Left hindlimb (tissue), 1 donor: Measurements from ENCODE around the gene PRDM1.

Experiments used
- DNase-seq: peaks from one replicate; pipeline ENCODE4 v3.0.0-alpha.2; 2018

Gene PRDM1

DNA sequence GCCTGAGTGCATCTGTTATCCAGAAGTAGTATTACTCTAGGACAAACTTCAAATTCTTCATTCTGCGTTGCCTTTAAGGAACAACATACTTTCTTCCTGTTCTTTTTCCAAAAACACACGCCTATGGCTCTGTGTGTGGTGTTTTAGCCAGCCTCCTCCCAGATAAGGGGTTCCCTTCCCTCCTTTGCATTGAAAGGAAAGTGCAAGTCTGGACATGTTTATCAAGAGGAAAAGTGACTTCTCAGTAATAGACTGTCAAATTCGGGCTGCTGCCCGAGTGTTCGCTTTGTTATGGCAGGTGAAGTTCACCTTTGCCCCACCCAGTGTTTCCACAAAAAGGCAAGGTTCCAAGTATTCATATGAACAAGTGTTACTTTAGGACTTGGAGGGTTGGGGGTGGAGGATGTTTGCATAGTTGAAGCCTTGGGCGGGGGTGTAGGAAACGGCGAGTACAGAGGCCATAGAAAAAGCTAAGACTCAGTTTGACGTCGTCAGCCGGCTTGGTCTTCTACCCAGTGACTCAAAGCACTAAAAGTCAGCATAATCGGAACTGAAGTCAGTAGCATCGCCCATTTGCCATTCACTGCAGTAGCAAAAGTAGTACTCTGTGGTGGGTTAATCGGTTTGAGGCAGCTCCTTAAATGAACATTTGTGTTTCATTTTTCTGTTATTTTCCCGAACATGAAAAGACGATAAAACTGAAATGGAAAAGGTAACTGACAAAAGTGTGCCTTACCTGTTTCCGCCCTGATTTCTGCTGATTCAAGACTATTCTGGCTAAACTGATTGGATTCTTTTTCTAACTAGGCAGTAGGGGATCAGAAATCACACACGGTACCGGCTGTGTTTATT, 12.5 kb downstream of the PRDM1 start:
- no peak for DNase-seq

DNA sequence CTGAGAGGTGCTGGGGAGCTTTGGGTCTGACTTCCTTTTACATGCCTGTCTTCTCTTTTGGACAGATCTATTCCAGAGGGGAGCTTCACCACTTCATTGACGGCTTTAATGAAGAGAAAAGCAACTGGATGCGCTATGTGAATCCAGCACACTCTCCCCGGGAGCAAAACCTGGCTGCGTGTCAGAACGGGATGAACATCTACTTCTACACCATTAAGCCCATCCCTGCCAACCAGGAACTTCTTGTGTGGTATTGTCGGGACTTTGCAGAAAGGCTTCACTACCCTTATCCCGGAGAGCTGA, 13.1 kb downstream of the PRDM1 start:
- DNase-seq: no peak

DNA sequence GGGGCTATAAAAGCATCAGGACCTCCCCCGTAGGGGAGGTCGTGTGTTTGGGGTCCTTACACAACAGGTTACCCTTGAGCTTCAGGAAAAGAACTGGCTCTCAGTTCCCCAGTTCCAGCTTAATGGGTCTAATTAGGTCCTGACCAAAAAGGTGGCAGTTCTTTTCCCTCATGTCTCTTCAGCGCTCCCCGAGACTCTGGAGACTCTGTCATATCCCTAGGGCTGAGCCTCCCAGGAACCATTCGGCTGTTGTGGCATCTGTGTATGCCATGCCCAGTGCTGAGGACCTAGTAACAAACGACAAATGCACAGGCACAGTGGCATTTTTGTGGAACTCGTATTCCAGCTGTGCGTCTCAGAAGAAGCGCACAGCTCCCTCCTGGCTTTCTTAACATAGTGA, 14.6 kb downstream of the PRDM1 start:
- no peak for DNase-seq

DNA sequence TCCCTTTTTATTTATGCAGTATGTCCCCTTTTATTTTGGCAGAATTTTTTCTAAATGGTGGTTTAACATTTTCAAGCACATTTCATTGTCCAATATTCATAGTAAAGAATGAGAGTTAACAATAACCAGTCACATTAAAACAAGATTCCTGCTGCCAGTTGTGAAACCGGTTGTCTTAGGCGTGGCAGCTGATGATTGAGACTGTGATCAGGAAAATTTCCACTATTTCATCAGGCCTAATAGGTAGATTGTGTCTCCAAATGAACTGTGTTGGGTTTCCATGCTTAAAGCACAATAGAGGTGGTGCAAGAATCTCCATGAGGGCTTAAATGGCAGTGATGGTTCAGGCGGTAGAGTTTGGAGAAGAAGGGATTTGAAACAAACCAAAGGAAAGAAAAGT, 15.3 kb downstream of the PRDM1 start:
- DNase-seq: no peak

DNA sequence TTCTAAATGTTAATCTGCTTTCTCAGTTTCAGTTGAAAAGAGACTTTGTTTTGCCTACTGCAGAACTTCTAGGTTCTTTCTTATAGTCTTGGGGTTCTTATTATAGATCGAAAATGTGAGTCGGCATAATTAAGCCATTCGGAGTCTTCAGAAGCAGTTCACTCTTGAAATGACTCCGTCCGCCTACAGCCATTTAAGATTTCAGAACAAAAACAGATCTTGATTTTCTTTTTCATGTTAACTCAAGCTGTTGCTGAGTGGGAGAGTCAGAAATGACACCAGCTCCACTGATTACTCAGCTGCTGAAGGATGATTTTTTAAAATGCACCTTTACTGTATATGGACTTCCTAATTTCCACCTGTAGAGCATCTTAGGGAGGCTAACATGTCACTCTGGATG, 15.9 kb downstream of the PRDM1 start:
- no peak for DNase-seq

DNA sequence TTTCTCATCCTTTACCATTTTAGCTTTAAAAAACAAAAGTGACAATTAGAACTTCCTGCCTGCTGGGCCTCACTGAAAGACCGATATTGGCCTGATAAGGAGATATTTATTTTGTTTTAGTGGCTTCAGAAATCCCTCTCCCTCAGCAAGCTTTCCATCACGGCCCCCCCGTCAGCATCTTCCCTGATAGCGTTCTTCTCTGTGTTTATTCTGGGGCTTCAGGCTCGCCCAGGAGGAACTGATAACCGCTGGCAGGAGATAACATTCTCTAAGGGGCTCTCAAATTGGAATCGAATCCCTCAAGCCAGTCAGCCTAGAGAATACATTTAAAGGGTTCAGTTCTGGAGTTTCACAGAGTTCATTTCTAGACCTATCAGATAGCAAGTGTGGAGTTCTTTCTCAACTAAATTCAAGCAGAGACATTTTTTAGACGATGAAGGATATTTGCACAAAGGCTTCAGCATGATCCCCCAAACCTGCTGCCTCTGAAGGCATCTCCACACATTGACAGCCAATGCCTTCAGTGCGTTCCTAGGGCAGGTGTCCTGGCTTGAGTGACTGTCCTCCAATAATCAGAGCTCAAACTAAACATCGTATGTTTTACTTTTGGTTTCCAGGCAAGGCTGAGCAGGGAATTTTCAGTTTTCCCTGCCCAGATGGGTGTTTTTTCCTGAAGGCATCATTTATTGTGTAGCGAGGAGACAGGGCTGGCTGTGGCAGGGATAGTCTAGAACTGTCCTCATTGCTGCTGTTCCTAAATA, 17.0 kb downstream of the PRDM1 start:
- no peak for DNase-seq

DNA sequence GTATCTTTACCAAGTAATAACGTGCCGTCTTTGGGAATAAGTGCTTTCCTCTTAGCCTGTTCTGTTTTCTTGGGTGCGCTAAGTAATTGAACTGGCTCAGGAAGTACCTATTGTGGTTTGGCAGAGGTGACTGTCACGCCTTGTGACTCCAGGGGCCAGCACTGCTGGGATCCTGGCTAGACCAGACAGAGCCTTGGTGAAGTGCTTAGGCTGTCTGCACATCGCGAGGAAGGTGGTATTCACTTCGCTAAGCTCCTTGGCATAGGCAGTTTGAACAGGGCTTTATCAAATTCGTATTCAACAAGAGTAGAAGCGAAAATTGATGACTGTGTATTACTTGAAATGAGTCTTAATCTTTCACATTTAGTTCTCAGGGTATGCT, 17.6 kb downstream of the PRDM1 start:
- no peak for DNase-seq

DNA sequence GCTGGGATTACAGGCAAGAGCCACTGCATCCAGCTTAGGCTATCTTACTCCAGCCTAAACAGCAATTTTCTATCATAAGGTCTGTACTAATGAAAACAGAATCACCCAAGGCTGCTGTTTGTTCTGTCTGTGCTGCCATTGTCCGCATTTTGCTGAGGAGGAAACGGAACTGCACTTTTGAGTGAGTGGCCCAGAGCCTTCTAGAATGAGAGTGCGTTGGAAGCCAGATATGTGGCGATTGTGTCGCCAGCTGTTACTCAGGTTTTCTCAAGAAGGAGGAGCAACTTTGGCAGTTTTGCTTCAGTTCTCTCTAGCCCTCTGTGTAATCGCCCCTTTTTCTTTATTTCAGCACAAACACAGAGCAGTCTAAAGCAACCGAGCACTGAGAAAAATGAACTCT, 18.3 kb downstream of the PRDM1 start:
- DNase-seq: no peak

DNA sequence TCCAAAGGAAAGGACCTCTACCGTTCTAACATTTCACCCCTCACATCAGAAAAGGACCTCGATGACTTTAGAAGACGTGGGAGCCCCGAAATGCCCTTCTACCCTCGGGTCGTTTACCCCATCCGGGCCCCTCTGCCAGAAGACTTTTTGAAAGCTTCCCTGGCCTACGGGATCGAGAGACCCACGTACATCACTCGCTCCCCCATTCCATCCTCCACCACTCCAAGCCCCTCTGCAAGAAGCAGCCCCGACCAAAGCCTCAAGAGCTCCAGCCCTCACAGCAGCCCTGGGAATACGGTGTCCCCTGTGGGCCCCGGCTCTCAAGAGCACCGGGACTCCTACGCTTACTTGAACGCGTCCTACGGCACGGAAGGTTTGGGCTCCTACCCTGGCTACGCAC, 18.8 kb downstream of the PRDM1 start:
- DNase-seq: no peak

DNA sequence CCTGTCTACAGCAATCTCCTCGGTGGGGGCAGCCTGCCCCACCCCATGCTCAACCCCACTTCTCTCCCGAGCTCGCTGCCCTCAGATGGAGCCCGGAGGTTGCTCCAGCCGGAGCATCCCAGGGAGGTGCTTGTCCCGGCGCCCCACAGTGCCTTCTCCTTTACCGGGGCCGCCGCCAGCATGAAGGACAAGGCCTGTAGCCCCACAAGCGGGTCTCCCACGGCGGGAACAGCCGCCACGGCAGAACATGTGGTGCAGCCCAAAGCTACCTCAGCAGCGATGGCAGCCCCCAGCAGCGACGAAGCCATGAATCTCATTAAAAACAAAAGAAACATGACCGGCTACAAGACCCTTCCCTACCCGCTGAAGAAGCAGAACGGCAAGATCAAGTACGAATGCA, 19.4 kb downstream of the PRDM1 start:
- no peak for DNase-seq

DNA sequence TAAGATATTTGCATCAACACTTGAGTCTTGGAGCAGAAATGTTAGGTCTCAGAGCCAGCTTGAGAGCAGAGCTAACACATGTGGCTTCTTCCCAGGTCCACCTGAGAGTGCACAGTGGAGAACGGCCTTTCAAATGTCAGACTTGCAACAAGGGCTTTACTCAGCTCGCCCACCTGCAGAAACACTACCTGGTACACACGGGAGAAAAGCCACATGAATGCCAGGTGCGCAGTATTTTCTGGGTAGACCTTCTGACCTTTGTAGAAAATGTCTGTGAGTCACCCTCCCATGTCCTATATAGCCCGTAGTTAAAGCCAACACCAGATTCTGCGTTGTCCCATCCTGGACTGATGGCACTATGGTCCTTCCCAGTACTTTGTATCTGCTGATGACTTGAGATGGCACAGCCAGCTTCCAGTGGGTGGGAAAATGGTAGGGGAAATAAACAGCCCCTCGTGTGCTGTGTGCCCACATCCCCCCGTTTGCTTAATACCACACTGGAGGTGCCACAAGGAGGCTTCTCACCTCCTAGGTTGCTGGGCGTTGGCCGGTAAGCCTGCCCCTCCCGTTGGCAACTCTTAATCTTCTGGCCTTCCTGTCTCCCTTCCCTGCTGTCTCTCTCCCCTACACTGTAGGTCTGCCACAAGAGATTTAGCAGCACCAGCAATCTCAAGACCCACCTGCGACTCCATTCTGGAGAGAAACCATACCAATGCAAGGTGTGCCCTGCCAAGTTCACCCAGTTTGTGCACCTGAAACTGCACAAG, 20.3 kb downstream of the PRDM1 start:
- no peak for DNase-seq

DNA sequence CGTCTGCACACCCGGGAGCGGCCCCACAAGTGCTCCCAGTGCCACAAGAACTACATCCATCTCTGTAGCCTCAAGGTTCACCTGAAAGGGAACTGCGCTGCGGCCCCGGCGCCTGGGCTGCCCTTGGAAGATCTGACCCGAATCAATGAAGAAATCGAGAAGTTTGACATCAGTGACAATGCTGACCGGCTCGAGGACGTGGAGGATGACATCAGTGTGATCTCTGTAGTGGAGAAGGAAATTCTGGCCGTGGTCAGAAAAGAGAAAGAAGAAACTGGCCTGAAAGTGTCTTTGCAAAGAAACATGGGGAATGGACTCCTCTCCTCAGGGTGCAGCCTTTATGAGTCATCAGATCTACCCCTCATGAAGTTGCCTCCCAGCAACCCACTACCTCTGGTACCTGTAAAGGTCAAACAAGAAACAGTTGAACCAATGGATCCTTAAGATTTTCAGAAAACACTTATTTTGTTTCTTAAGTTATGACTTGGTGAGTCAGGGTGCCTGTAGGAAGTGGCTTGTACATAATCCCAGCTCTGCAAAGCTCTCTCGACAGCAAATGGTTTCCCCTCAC, 21.0 kb downstream of the PRDM1 start:
- no peak for DNase-seq

DNA sequence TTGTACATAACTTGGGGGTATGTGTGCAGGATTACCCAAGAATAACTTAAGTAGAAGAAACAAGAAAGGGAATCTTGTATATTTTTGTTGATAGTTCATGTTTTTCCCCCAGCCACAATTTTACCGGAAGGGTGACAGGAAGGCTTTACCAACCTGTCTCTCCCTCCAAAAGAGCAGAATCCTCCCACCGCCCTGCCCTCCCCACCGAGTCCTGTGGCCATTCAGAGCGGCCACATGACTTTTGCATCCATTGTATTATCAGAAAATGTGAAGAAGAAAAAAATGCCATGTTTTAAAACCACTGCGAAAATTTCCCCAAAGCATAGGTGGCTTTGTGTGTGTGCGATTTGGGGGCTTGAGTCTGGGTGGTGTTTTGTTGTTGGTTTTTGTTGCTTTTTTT, 22.0 kb downstream of the PRDM1 start:
- no peak for DNase-seq

DNA sequence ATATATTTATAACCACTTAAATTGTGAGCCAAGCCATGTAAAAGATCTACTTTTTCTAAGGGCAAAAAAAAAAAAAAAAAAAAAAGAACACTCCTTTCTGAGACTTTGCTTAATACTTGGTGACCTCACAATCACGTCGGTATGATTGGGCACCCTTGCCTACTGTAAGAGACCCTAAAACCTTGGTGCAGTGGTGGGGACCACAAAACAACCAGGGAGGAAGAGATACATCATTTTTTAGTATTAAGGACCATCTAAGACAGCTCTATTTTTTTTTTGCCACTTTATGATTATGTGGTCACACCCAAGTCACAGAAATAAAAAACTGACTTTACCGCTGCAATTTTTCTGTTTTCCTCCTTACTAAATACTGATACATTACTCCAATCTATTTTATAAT, 22.9 kb downstream of the PRDM1 start:
- DNase-seq: no peak

DNA sequence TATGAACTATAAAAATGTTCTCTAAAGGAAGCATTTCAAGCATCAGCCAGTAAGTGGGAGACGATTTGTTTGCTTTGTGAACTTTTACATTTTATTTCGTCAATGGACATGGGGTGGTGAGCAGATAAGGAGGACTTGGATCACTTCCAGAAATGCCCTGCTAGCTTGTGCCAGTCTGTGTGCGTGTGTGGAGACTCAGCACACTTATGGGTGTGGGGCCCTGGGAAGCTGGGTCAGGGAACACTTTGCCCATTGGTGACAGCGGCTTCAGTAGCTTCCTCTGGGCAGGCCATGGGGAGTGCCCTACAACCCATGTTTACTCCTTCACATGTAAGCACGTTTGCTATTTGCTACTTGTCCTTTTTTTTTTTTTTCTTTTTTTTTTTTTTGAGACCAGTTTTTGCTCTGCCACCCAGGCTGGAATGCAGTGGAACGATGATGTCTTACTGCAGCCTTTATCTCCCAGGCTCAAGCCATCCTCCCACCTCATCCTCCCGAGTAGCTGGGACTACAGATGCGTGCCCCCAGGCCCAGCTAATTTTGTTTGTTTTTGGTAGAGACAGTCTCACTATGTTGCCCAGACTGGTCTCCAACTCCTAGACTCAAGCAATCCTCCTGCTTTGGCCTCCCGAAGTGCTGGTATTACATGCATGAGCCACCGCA, 24.2 kb downstream of the PRDM1 start:
- DNase-seq: no peak

DNA sequence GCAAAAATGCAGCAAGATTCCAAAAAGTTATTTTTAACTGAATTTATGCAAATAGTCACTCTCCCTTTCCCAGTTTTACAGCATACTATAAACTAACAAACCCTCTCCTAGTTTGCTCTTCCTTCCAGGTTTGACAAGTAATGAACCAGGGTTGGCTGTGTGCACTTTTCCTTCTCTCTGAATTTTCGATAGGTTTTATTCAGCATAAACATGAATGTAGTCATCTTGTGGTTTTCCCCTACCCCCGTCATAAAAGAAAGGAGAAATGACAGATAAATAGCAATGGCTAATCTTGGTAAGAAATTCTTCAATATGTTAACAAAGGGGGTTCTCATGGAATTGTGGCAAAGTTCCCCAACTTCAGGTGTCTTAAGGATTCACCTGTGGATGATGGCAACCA, 26.3 kb downstream of the PRDM1 start:
- DNase-seq: no peak

DNA sequence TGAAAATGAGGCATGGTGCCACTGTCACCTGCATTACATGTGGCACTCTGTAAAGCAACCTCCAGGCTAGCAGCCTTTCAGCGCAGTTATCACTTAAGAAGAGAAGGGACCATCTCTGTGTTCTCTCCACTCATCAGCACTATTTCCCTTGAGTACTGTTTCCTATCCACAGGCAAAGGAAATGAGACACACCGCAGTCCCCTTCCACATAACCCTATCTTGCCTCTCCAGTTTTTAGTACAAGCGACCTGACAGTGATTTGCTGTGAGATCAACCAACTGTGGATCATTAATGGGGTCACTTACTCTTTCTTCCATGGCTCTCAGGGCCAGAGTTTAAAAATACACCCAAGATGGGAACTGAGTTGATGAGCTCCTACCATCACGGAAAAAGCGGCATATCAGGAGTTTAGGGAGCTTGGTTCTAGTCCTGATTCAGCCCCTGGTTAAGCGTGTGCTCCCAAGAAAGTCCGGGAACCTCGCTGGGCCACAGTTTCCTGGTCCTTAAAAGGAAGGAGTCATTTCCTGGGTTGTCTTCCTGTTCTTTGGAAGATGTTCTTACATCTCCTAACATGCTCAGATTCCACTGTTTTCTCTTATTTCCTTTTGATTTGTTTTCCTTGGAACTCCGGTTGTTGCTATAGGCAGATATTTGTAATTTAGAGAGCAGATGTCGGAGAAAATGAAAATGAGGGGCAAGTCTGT, 27.3 kb downstream of the PRDM1 start:
- DNase-seq: no peak

DNA sequence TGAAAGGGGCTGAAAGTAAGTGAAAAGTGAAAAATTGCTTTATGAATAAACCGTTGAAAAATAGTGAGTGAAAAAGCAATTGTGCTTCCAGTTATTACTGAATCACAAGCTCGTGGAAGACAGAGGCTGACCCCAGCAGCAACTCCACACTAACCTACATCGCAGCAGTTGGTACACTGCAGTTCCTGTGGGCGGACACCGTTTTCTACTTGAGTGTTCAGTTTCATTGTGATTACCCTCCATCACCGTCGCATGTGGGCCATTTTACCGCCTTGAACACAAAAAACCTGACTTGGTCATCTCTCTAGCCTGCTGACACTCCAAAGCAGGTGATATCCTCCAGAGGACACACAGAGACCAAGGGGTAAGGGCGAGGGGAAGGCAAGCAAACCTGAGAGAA, 28.4 kb downstream of the PRDM1 start:
- DNase-seq: no peak

DNA sequence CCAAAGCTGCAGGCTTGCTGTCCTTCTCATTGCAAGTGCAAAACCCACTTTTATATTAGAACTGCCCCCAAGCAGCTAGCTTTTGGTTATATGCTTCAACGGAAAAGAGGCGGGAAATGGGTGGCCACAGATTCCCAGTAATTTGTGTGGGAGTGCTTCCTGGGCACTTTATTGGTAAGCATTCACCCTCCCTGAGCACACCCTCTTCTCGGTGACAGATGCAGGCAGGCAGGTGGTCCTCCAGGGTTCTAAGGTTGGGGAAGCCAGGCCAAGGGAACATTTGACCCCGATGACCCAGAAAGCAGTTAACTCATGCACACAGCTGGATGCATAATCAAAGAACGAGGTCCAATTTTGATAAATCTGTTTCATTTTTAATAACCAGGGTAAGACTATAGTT, 29.1 kb downstream of the PRDM1 start:
- no peak for DNase-seq

DNA sequence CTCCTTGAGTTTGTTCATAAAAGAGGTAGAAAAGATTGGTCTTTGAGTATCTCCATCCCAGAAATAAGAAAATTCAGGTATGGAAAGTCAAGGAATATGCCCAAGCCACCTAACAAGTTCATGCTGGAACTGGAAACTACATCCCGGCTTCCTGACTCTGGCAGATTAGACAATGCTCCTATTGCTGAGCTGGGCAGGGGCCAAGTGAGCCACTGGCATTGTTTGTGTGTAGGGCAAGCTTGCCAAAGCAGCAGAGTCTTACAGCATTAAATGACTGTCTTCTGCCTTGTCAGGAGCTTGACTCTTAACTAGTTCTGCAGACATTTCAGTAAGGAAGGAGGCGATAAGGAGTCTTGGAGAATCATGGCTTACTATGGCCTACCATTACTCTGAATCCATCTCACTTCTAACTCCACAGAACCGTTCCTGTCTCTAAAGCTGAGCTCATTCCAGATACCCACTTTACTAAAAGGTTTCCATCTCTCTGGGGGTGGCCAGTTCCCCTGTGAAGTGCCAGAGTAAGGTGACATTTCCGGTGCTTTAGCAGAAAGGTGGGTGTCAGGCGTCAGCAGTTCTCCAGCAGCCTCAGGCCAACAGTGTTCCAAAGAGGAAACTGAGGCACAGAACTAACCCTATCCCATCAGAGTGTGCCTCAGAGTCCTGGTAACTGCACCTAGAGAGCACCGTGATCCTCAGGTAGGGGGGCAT, 30.1 kb downstream of the PRDM1 start:
- DNase-seq: no peak

DNA sequence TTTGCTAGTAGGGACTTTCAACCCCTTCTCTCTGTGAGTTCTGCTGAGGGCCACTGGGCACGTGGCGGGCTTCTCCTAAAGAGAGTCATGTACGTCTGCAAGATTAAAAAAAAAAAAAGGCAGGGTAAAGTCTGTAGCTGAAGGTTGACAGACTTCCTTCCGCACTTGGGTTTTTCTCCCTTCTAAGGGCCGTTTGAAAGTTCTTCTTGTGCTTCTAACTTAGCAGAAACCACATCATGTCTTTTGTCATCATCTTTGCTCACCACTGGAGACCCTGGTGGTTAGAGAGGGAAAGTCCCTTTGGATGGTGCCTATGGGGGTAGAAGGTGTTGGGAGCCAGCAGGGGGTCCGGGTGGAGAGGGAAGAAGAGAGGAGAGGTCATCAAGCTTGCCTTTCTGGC, 31.4 kb downstream of the PRDM1 start:
- DNase-seq: no peak
